Globus pallidus (tissue), 1 donor: ENCODE measurements around the gene CTDSPL.

Source experiments
- DNase-seq: peaks from one replicate; pipeline ENCODE4 v3.0.0-alpha.2; 2015; ENCODE audit warnings: low spot score

The CTDSPL gene

GRCh38 chr3:37943631-37944314 lies 82.1 kb downstream of the CTDSPL start:
- DNase-seq: no peak

GRCh38 chr3:37944391-37944842 lies 82.7 kb downstream of the CTDSPL start:
- DNase-seq: no peak

GRCh38 chr3:37945156-37945806 lies 83.6 kb downstream of the CTDSPL start:
- no peak for DNase-seq

- DNase-seq: no peak
Measured at GRCh38 chr3:37945807-37946530, 84.3 kb downstream of the CTDSPL start.

GRCh38 chr3:37946531-37946889 lies 84.8 kb downstream of the CTDSPL start:
- no peak for DNase-seq

GRCh38 chr3:37949866-37950265 lies 88.2 kb downstream of the CTDSPL start:
- DNase-seq: no peak

- no peak for DNase-seq
Measured at GRCh38 chr3:37952564-37952963, 90.9 kb downstream of the CTDSPL start.

GRCh38 chr3:37953226-37953625 lies 91.5 kb downstream of the CTDSPL start:
- no peak for DNase-seq

- no peak for DNase-seq
Measured at GRCh38 chr3:37953707-37954394, 92.2 kb downstream of the CTDSPL start.

GRCh38 chr3:37954881-37955280 lies 93.2 kb downstream of the CTDSPL start:
- no peak for DNase-seq

GRCh38 chr3:37955918-37956707 lies 94.4 kb downstream of the CTDSPL start:
- peak; percentile 34 for DNase-seq

- no peak for DNase-seq
Measured at GRCh38 chr3:37956723-37957538, 95.3 kb downstream of the CTDSPL start.

- DNase-seq: no peak
Measured at GRCh38 chr3:37957539-37957936, 95.9 kb downstream of the CTDSPL start.

GRCh38 chr3:37961622-37962431 lies 100.1 kb downstream of the CTDSPL start:
- no peak for DNase-seq

GRCh38 chr3:37963016-37963415 lies 101.3 kb downstream of the CTDSPL start:
- DNase-seq: no peak

- DNase-seq: no peak
Measured at GRCh38 chr3:37963635-37964034, 102.0 kb downstream of the CTDSPL start.

GRCh38 chr3:37964146-37964545 lies 102.5 kb downstream of the CTDSPL start:
- no peak for DNase-seq

GRCh38 chr3:37964716-37965115 lies 103.0 kb downstream of the CTDSPL start:
- no peak for DNase-seq

GRCh38 chr3:37967260-37967881 lies 105.7 kb downstream of the CTDSPL start:
- peak; percentile 49 for DNase-seq

- DNase-seq: no peak
Measured at GRCh38 chr3:37968199-37968598, 106.5 kb downstream of the CTDSPL start.
